GM21723 (cell line): ENCODE data around the gene DCUN1D4.
A peak's percentile ranks its signal among the peaks of the same experiment; 100 is the strongest.
"Not testable (repeated sequence)": the region's sequence is repeated elsewhere in the genome, so short reads cannot be mapped to it uniquely, and the experiment has no call there.

Experiments used
- ATAC-seq: cut with Tn5 transposase; IDR thresholded peaks from one replicate; pipeline ENCODE4 v1.9.1; 2021; ENCODE audit warnings: mild to moderate bottlenecking, moderate library complexity; ENCODE audit not compliant: unreplicated experiment

Gene DCUN1D4

GRCh38 chr4:51893402-51893801, 50.4 kb downstream of the DCUN1D4 start:
- not testable (repeated sequence) for ATAC-seq

GRCh38 chr4:51894059-51894645, 51.2 kb downstream of the DCUN1D4 start:
- no peak for ATAC-seq

- ATAC-seq = peak; percentile 54
These were observed 52.2 kb downstream of the DCUN1D4 start for GRCh38 chr4:51895158-51895557.

GRCh38 chr4:51895816-51896408, 53.0 kb downstream of the DCUN1D4 start:
- ATAC-seq = peak; percentile 98

GRCh38 chr4:51901363-51901762, 58.4 kb downstream of the DCUN1D4 start:
- ATAC-seq = no peak

- peak; percentile 94 for ATAC-seq
These were observed 63.4 kb downstream of the DCUN1D4 start for GRCh38 chr4:51906167-51906958.

- no peak for ATAC-seq
These were observed 64.2 kb downstream of the DCUN1D4 start for GRCh38 chr4:51907006-51907669.

- ATAC-seq = no peak
These were observed 66.3 kb downstream of the DCUN1D4 start for GRCh38 chr4:51909236-51909703.

GRCh38 chr4:51918251-51918650, 75.3 kb downstream of the DCUN1D4 start:
- ATAC-seq = no peak

- no peak for ATAC-seq
These were observed 80.4 kb downstream of the DCUN1D4 start for GRCh38 chr4:51923343-51923742.

- ATAC-seq = no peak
These were observed 82.4 kb downstream of the DCUN1D4 start for GRCh38 chr4:51925307-51925706.

- ATAC-seq = no peak
These were observed 87.6 kb downstream of the DCUN1D4 start for GRCh38 chr4:51930557-51930956.

GRCh38 chr4:51931461-51931860, 88.5 kb downstream of the DCUN1D4 start:
- no peak for ATAC-seq

GRCh38 chr4:51932261-51932660, 89.3 kb downstream of the DCUN1D4 start:
- ATAC-seq = no peak

GRCh38 chr4:51932684-51933083, 89.7 kb downstream of the DCUN1D4 start:
- no peak for ATAC-seq

GRCh38 chr4:51940460-51940859, 97.5 kb downstream of the DCUN1D4 start:
- ATAC-seq = not testable (repeated sequence)

- no peak for ATAC-seq
These were observed 99.3 kb downstream of the DCUN1D4 start for GRCh38 chr4:51942108-51942832.

- ATAC-seq = no peak
These were observed 99.9 kb downstream of the DCUN1D4 start for GRCh38 chr4:51942833-51943215.

- no peak for ATAC-seq
These were observed 100.3 kb downstream of the DCUN1D4 start for GRCh38 chr4:51943221-51943620.

GRCh38 chr4:51958199-51958968, 115.4 kb downstream of the DCUN1D4 start:
- no peak for ATAC-seq
